ENCODE measurements around the gene EPHB4. TPM values are rescaled to one million over a fixed set of nuclear protein-coding genes. Genes with fewer than 3 reads are reported as not detected.
A peak's percentile ranks its signal among the peaks of the same experiment; 100 is the strongest.

The EPHB4 gene
- total RNA-seq, 3 donors from 2014 or later, result 1.5 to 3.9 (median 2.6) TPM

- peaks cover 13% of the 10 kb centered on the region for H3K4me1 Mint-ChIP-seq (ENCODE audit: low read depth)
- H3K4me3 Mint-ChIP-seq, result peak overlapping the region; percentile 2
- ATAC-seq (no peak), DNase-seq (no peak)
- no peaks in the 10 kb centered on the region for H3K27me3 Mint-ChIP-seq (ENCODE audit: low read depth)
- H3K36me3 Mint-ChIP-seq (ENCODE audit: insufficient read depth), result peaks cover 2% of the 10 kb centered on the region
- no peaks in the 10 kb centered on the region for H3K9me3 Mint-ChIP-seq
Measured at GRCh38 chr7:100835903-100836811, 8.8 kb upstream of the EPHB4 start.

- ATAC-seq, result no peak
- H3K27me3 Mint-ChIP-seq (ENCODE audit: low read depth), result peaks cover 16% of the 10 kb centered on the region
Measured at GRCh38 chr7:100832281-100832633, 4.9 kb upstream of the EPHB4 start.

GRCh38 chr7:100830396-100830795 is 3.1 kb upstream of the EPHB4 start:
- Mint-ChIP-seq H3K9me3 (no peaks in the 10 kb centered on the region), H3K27me3 (ENCODE audit: low read depth) (peaks cover 30% of the 10 kb centered on the region), H3K4me1 (ENCODE audit: low read depth) (peaks cover 17% of the 10 kb centered on the region), H3K4me3 (no peak overlapping the region), H3K36me3 (ENCODE audit: insufficient read depth) (no peaks in the 10 kb centered on the region)
- no peak for ATAC-seq
- no peak for DNase-seq

More at GRCh38 chr7:100832281-100832633, 4.9 kb upstream of the EPHB4 start:
- no peak overlapping the region for H3K4me3 Mint-ChIP-seq
- H3K9me3 Mint-ChIP-seq, result no peaks in the 10 kb centered on the region
- H3K4me1 Mint-ChIP-seq (ENCODE audit: low read depth), result peaks cover 19% of the 10 kb centered on the region
- no peak for DNase-seq
- H3K36me3 Mint-ChIP-seq (ENCODE audit: insufficient read depth), result no peaks in the 10 kb centered on the region

GRCh38 chr7:100829150-100829716 is 1.9 kb upstream of the EPHB4 start:
- no peaks in the 10 kb centered on the region for H3K36me3 Mint-ChIP-seq (ENCODE audit: insufficient read depth)
- H3K4me3 Mint-ChIP-seq, result no peak overlapping the region
- peaks cover 37% of the 10 kb centered on the region for H3K27me3 Mint-ChIP-seq (ENCODE audit: low read depth)
- no peak for ATAC-seq
- no peaks in the 10 kb centered on the region for H3K9me3 Mint-ChIP-seq
- H3K4me1 Mint-ChIP-seq (ENCODE audit: low read depth), result peaks cover 17% of the 10 kb centered on the region
- DNase-seq, result no peak

- no peaks in the 10 kb centered on the region for H3K36me3 Mint-ChIP-seq (ENCODE audit: insufficient read depth)
- peaks cover 43% of the 10 kb centered on the region for H3K27me3 Mint-ChIP-seq (ENCODE audit: low read depth)
- no peak for DNase-seq
- no peaks in the 10 kb centered on the region for H3K9me3 Mint-ChIP-seq
- peaks cover 17% of the 10 kb centered on the region for H3K4me1 Mint-ChIP-seq (ENCODE audit: low read depth)
- ATAC-seq, result peak; percentile 65 to 72
- peak overlapping the region; percentile 63 for H3K4me3 Mint-ChIP-seq
Measured at GRCh38 chr7:100826514-100827329, 601 bp downstream of the EPHB4 start.

GRCh38 chr7:100825751-100826513 is 1.4 kb downstream of the EPHB4 start:
- Mint-ChIP-seq H3K9me3 (no peaks in the 10 kb centered on the region), H3K4me1 (ENCODE audit: low read depth) (peaks cover 17% of the 10 kb centered on the region), H3K27me3 (ENCODE audit: low read depth) (peaks cover 43% of the 10 kb centered on the region), H3K36me3 (ENCODE audit: insufficient read depth) (no peaks in the 10 kb centered on the region), H3K4me3 (peak overlapping the region; percentile 63)
- ATAC-seq (no peak), DNase-seq (no peak)

GRCh38 chr7:100825215-100825671 is 2.1 kb downstream of the EPHB4 start:
- no peak overlapping the region for H3K4me3 Mint-ChIP-seq
- no peaks in the 10 kb centered on the region for H3K9me3 Mint-ChIP-seq
- no peaks in the 10 kb centered on the region for H3K36me3 Mint-ChIP-seq (ENCODE audit: insufficient read depth)
- ATAC-seq (no peak), DNase-seq (no peak)
- H3K27me3 Mint-ChIP-seq (ENCODE audit: low read depth), result peaks cover 41% of the 10 kb centered on the region
- H3K4me1 Mint-ChIP-seq (ENCODE audit: low read depth), result peaks cover 17% of the 10 kb centered on the region

- ATAC-seq (no peak), DNase-seq (no peak)
- peaks cover 17% of the 10 kb centered on the region for H3K4me1 Mint-ChIP-seq (ENCODE audit: low read depth)
- H3K27me3 Mint-ChIP-seq (ENCODE audit: low read depth), result peaks cover 41% of the 10 kb centered on the region
- no peak overlapping the region for H3K4me3 Mint-ChIP-seq
- H3K36me3 Mint-ChIP-seq (ENCODE audit: insufficient read depth), result no peaks in the 10 kb centered on the region
- H3K9me3 Mint-ChIP-seq, result no peaks in the 10 kb centered on the region
Measured at GRCh38 chr7:100824499-100825214, 2.7 kb downstream of the EPHB4 start.

GRCh38 chr7:100823534-100823933 is 3.8 kb downstream of the EPHB4 start:
- H3K4me3 Mint-ChIP-seq, result no peak overlapping the region
- H3K9me3 Mint-ChIP-seq, result no peaks in the 10 kb centered on the region
- no peaks in the 10 kb centered on the region for H3K36me3 Mint-ChIP-seq (ENCODE audit: insufficient read depth)
- H3K27me3 Mint-ChIP-seq (ENCODE audit: low read depth), result peaks cover 34% of the 10 kb centered on the region
- ATAC-seq, result no peak
- H3K4me1 Mint-ChIP-seq (ENCODE audit: low read depth), result peaks cover 15% of the 10 kb centered on the region
- no peak for DNase-seq

GRCh38 chr7:100823140-100823525 is 4.2 kb downstream of the EPHB4 start:
- Mint-ChIP-seq H3K4me3 (no peak overlapping the region), H3K9me3 (no peaks in the 10 kb centered on the region), H3K27me3 (ENCODE audit: low read depth) (peaks cover 32% of the 10 kb centered on the region), H3K36me3 (ENCODE audit: insufficient read depth) (no peaks in the 10 kb centered on the region), H3K4me1 (ENCODE audit: low read depth) (peaks cover 13% of the 10 kb centered on the region)
- DNase-seq (no peak), ATAC-seq (no peak)

- DNase-seq, result no peak
- peaks cover 27% of the 10 kb centered on the region for H3K27me3 Mint-ChIP-seq (ENCODE audit: low read depth)
- no peaks in the 10 kb centered on the region for H3K9me3 Mint-ChIP-seq
- no peaks in the 10 kb centered on the region for H3K36me3 Mint-ChIP-seq (ENCODE audit: insufficient read depth)
- ATAC-seq, result no peak
- H3K4me1 Mint-ChIP-seq (ENCODE audit: low read depth), result peaks cover 8% of the 10 kb centered on the region
- no peak overlapping the region for H3K4me3 Mint-ChIP-seq
Measured at GRCh38 chr7:100822236-100823139, 4.8 kb downstream of the EPHB4 start.

GRCh38 chr7:100819586-100819985 is 7.7 kb downstream of the EPHB4 start:
- no peaks in the 10 kb centered on the region for H3K9me3 Mint-ChIP-seq
- no peak overlapping the region for H3K4me3 Mint-ChIP-seq
- H3K4me1 Mint-ChIP-seq (ENCODE audit: low read depth), result no peaks in the 10 kb centered on the region
- no peak for DNase-seq
- H3K27me3 Mint-ChIP-seq (ENCODE audit: low read depth), result peaks cover 9% of the 10 kb centered on the region
- H3K36me3 Mint-ChIP-seq (ENCODE audit: insufficient read depth), result no peaks in the 10 kb centered on the region
- ATAC-seq, result no peak

- H3K27me3 Mint-ChIP-seq (ENCODE audit: low read depth), result peaks cover 4% of the 10 kb centered on the region
- no peak overlapping the region for H3K4me3 Mint-ChIP-seq
- DNase-seq (no peak), ATAC-seq (no peak)
- H3K4me1 Mint-ChIP-seq (ENCODE audit: low read depth), result no peaks in the 10 kb centered on the region
- no peaks in the 10 kb centered on the region for H3K9me3 Mint-ChIP-seq
- no peaks in the 10 kb centered on the region for H3K36me3 Mint-ChIP-seq (ENCODE audit: insufficient read depth)
Measured at GRCh38 chr7:100818825-100819224, 8.5 kb downstream of the EPHB4 start.
